Measurements from ENCODE around the gene BCL3.

- TF ChIP-seq CTCF (optimal IDR thresholded peaks at IDR 0.05 in 1 of 3, IDR thresholded peaks at IDR 0.05 in 1 of 3, conservative IDR thresholded peaks at IDR 0.05 in 1 of 3; ENCODE audit: extremely low read depth in 1 of 3, insufficient read depth in 2 of 3, low read length in 3 of 3): no peak
- no peak for TF ChIP-seq EZH2 (IDR thresholded peaks at IDR 0.05; ENCODE audit: low read length)
These were observed 19.0 kb downstream of the BCL3 start for GRCh38 chr19:44767295-44768180.
